AG04450 (cell line): Measurements from ENCODE around the gene OR3A2. TPM values are rescaled to one million over a fixed set of nuclear protein-coding genes. Genes with fewer than 3 reads are reported as not detected.

Experiments used
- CTCF ChIA-PET: fragments of 300-600, 350-600 bp; formaldehyde crosslinking; extraction: SDS; loops from one replicate; lab custom pipeline; 2022; ENCODE audit warnings: antibody characterized with exemption, inconsistent platforms; lab: Charles Lee
- POLR2A ChIA-PET: fragments of 350-600 bp; formaldehyde crosslinking; extraction: SDS; loops from one replicate; lab custom pipeline; 2021; ENCODE audit warnings: antibody characterized with exemption, inconsistent platforms; lab: Yijun Ruan, JAX
- DNase-seq: peaks from one replicate; pipeline ENCODE4 v3.0.0-alpha.2; 2011; ENCODE audit warnings: low read depth, low spot score
- H3K27ac ChIP-seq: one replicate; pipeline ENCODE4 v1.5.1; 2012; ENCODE audit warnings: low read depth, low read length, control low read depth
- H3K27me3 ChIP-seq: one replicate; pipeline ENCODE4 v1.6.0; 2012; ENCODE audit warnings: low read length; ENCODE audit not compliant: control insufficient read depth, insufficient read depth
- H3K4me3 ChIP-seq: 2 replicates; pipeline ENCODE4 v1.5.1; 2011; ENCODE audit warnings: mild to moderate bottlenecking, low read depth, low read length, control low read depth
- H3K9me3 ChIP-seq: 2 replicates; pipeline ENCODE4 v1.5.1; 2012; ENCODE audit warnings: low read length; ENCODE audit not compliant: control insufficient read depth, insufficient read depth
- CTCF ChIP-seq: IDR thresholded peaks from 2 replicates; pipeline ENCODE4 v1.5.1; 2011; ENCODE audit warnings: low read depth, low read length, control low read depth, inconsistent platforms
- polyA plus RNA-seq: library from polyadenylated mRNA; depleted of rRNA; stranded (reverse); fragments of >200 nt; gene quantifications from 2 replicates; pipeline ENCODE4 v1.2.3, GENCODE V29; 2011

OR3A2 gene
- polyA plus RNA-seq, 1 experiment = not detected

- ChIA-PET CTCF (no interaction called here), POLR2A (no interaction called here)
- Histone ChIP-seq H3K27me3 (no peaks in the 10 kb centered on the region), H3K9me3 (peaks cover 16% of the 10 kb centered on the region), H3K27ac (no peak overlapping the region), H3K4me3 (no peak overlapping the region)
- no peak for DNase-seq
- no peak for TF ChIP-seq CTCF
These were observed 103.2 kb downstream of the OR3A2 start for GRCh38 chr17:3282901-3283300.

GRCh38 chr17:3276126-3276525 lies 110.0 kb downstream of the OR3A2 start:
- H3K27ac ChIP-seq = no peak overlapping the region
- no peak for TF ChIP-seq CTCF
- peaks cover 4% of the 10 kb centered on the region for H3K9me3 ChIP-seq
- H3K4me3 ChIP-seq = no peak overlapping the region
- POLR2A ChIA-PET = no interaction called here
- no peak for DNase-seq
- H3K27me3 ChIP-seq = no peaks in the 10 kb centered on the region
- CTCF ChIA-PET = no interaction called here

GRCh38 chr17:3271072-3271848 lies 114.8 kb downstream of the OR3A2 start:
- no peak for DNase-seq
- Histone ChIP-seq H3K27me3 (no peaks in the 10 kb centered on the region), H3K4me3 (no peak overlapping the region), H3K27ac (no peak overlapping the region), H3K9me3 (no peaks in the 10 kb centered on the region; the same call in 1 of the 2 replicates)
- TF ChIP-seq CTCF = no peak
- ChIA-PET POLR2A (no interaction called here), CTCF (no interaction called here)

GRCh38 chr17:3260600-3260999 lies 125.5 kb downstream of the OR3A2 start:
- H3K9me3 ChIP-seq = peaks cover 11% of the 10 kb centered on the region; the same call in 1 of the 2 replicates
- POLR2A ChIA-PET = no interaction called here
- no peak overlapping the region for H3K4me3 ChIP-seq
- CTCF ChIA-PET = no interaction called here
- TF ChIP-seq CTCF = no peak
- H3K27me3 ChIP-seq = no peaks in the 10 kb centered on the region
- no peak for DNase-seq
- H3K27ac ChIP-seq = no peak overlapping the region

GRCh38 chr17:3260163-3260562 lies 125.9 kb downstream of the OR3A2 start:
- no peaks in the 10 kb centered on the region for H3K27me3 ChIP-seq
- ChIA-PET POLR2A (no interaction called here), CTCF (no interaction called here)
- no peak for DNase-seq
- H3K4me3 ChIP-seq = no peak overlapping the region
- H3K27ac ChIP-seq = no peak overlapping the region
- peaks cover 11% of the 10 kb centered on the region; the same call in 1 of the 2 replicates for H3K9me3 ChIP-seq
- no peak for TF ChIP-seq CTCF
